Forelimb muscle (tissue), 1 donor: Measurements from ENCODE around the gene ATP2B3. TPM values are rescaled to one million over a fixed set of nuclear protein-coding genes. Genes with fewer than 3 reads are reported as not detected.
"Not testable (repeated sequence)": the region's sequence is repeated elsewhere in the genome, so short reads cannot be mapped to it uniquely, and the experiment has no call there.

ENCODE experiments used
- DNase-seq: peaks from one replicate; pipeline ENCODE4 v3.0.0-alpha.2; 2013; ENCODE audit warnings: low read depth
- polyA plus RNA-seq: library from polyadenylated mRNA; unstranded; fragments of 120-200 nt; gene quantifications from one replicate; pipeline ENCODE4 v1.2.1, GENCODE V29; 2013; ENCODE audit not compliant: insufficient read length

The ATP2B3 gene
- polyA plus RNA-seq, 1 donor = 0.80 TPM

- DNase-seq = no peak
These were observed 76.5 kb downstream of the ATP2B3 start for GRCh38 chrX:153593811-153594500.

DNA sequence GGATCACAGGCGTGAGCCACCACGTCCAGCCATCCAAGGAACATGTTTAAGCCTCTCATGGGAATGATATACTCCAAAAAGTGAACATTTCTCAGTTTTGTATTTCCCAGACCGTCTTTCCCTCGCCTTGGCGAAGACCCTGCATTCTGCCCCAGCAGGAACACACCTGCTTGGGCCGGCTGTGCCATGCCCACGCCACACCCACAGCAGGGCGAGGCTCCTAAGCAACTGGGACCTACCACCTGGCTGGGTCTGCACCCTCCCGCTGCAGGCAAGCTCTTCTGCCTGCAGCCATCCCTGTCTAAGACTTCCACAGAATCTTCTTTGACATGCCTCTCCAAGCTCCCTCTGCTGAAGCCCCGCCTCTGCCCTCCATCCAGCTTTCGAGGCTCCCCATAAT, 77.9 kb downstream of the ATP2B3 start:
- no peak for DNase-seq

GRCh38 chrX:153595859-153596857, 78.7 kb downstream of the ATP2B3 start:
- no peak for DNase-seq

- DNase-seq = no peak
These were observed 79.7 kb downstream of the ATP2B3 start for GRCh38 chrX:153596981-153597750.

GRCh38 chrX:153598541-153599191, 81.2 kb downstream of the ATP2B3 start, which contains the start of gene CCNQ:
CCNQ (minus strand) TSS chrX:153599139; CDS start chrX:153599073, 66 bp downstream.
- no peak for DNase-seq

DNA sequence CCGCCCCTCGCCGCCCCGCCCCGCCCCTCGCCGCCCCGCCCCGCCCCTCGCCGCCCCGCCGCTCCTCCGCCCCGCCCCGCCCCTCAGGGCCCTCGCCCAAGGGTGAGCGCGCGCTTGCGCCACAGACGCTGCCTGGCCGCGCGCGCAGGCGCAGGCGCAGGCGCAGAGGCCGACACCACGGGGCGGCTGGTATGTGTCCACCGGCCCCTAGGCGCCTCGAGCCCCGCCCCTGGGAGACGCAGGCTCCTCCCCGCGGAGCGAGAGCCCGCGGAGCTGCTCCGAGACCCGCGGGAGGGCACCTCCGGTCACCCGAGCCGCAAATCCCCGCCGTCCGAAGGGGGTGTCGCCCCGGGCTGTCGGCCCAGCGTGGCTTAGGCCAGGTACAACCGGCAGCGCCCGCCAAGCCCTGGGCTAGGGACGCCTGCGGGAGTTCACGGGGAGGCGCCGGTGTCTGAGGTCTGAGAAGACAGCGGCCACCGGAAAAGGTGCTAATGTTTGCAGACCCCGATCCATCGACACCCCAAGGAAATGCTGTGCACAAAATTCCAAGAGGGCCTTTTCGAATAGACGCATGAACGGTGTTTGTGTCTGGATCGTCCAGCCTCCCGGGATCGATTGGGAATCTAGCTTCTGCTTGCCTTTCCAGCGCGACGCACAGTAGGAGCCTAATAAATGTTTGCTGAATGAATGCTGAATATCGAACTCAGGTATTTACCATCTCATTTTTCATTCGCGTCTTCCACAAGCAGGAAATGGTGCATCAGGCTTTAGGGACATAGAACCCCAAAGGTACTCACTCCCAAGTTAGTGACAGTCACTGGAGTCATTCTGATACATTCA, 82.0 kb downstream of the ATP2B3 start:
- DNase-seq = peak; percentile 50

DNA sequence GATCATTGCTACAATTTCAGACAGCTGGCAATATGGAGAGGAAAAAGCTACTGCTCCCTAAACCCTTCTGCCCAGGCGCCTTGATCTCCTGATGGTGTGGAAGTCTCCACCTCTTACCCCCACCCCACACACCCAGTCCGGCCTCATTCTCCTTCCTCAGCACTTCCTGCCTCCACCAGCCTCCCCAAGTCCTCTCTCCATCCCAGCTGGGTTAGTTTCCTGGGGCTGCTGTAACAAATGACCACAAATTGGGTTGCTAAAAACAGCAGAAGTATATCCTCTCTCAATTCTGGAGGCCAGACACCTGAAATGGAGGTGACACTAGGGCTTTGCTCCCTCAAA, 82.6 kb downstream of the ATP2B3 start:
- DNase-seq = no peak

DNA sequence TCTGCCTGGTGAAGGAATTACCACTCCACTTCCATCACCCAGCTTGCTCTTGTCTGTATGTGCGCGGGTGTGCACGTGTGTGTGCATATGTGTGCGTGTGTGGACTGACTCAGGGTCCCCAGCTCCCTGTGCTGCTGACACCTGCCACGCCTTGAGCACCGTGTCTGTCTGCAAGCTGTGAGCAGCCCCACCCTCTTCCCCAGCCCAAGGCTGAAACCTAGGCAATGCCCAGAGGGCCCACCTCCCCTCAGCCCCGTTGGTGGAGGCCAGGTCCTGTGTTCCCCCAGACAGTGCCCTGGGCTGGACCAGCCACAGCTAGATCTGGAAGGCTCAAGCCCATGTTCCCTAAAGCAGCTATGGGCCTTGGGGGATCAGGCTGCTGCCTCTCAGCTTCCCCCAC, 83.5 kb downstream of the ATP2B3 start:
- DNase-seq = no peak

- no peak for DNase-seq
These were observed 84.2 kb downstream of the ATP2B3 start for GRCh38 chrX:153601511-153602110.

GRCh38 chrX:153602601-153603000, 85.2 kb downstream of the ATP2B3 start:
- no peak for DNase-seq

- DNase-seq = no peak
These were observed 85.8 kb downstream of the ATP2B3 start for GRCh38 chrX:153603131-153603656.

- DNase-seq = not testable (repeated sequence)
These were observed 87.4 kb downstream of the ATP2B3 start for GRCh38 chrX:153604666-153605380.

GRCh38 chrX:153606503-153606902, 89.1 kb downstream of the ATP2B3 start:
- DNase-seq = no peak

DNA sequence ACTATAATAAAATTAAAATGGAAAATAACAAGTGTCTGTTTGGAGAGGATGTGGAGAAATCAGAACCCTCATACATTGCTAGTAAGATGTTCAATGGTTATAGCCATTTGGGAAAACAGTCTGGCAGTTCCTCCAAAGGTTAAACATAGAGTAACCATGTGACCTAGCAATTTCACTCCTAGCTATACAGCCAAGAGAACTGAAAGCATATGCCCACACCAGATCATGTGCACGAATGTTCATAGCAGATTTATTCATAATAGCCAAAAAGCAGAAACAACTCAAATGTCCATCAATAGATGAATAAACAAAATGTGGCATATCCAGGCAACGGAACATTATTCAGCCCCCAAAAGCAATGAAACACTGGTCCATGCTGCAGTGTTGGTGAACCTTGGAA, 90.9 kb downstream of the ATP2B3 start:
- DNase-seq = no peak

GRCh38 chrX:153608806-153609205, 91.4 kb downstream of the ATP2B3 start:
- DNase-seq = no peak

DNA sequence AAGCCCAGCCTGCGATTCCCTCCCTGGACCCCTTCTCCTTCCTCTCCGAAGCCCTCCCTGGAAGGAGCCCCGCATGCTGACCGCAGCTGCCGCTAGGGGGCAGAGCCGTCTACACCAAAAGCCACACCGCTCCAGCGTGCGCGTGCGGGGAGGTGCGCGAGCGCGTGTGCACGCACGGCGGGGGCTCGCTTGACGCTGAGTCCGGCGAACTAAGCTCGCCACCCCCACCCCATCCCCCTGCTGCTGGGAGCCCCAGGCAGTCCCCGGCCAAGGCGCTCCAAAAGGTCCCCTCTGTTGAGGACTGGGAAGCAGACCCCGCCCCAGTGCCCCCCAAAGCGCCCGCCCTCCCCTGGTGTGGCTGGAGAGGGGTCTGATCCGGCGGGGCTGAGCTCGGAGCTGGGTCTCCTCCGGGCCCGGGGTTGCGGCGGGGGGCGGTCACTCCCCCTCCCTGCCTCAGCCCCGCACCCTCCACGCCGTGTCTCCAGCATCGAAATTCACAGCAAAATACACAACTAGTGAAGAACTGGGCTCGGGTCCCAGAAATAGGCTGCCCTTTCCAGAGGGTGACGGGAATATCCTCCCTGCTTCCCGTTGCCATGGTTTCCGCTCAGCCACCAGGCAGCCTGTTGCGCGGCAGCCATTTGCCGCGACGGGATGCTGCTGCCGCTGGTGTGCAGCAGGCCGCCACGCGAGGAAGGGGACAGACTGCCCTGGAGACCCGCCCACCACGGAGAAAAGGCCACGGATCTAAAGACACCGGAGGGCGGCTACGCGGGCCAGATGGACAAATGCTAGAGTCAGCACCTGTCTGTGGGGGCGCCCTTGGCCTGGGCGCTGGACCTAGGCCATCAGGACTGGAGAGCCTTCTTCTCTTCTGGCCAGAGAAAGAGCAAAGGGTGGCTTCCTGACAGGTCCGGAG, 92.7 kb downstream of the ATP2B3 start:
- DNase-seq = peak; percentile 31

GRCh38 chrX:153610836-153611213, 93.4 kb downstream of the ATP2B3 start:
- DNase-seq = no peak
